AG08395 (cell line): ENCODE results near the gene MLPH.

ENCODE experiments used
- DNase-seq: peaks from one replicate; pipeline ENCODE4 v3.0.0; 2012; ENCODE audit warnings: mixed read lengths, low spot score

The MLPH gene

GRCh38 chr2:237524631-237525030, 37.6 kb downstream of the MLPH start:
- no peak for DNase-seq

DNA sequence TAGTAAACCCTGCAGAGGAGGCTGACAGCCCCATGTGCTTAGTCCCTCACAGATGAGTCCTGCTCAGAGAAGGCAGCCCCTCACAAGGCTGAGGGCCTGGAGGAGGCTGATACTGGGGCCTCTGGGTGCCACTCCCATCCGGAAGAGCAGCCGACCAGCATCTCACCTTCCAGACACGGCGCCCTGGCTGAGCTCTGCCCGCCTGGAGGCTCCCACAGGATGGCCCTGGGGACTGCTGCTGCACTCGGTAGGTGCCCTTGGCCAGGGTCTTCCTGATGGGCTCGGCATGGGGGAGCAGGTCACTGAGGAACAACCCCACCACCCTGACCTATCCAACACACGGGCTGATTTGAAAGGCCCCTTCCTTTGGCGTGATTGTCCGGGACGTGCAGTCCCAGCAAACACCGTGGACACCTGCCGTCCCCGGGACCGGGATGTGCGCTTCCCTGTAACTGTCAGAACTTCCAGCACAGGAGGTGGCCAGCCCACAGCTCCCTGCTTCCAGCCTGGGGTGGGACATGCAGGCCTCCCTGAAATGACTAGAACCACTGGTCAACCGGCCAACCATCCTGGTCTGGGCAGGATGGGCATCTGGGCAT, 38.6 kb downstream of the MLPH start:
- no peak for DNase-seq

- DNase-seq = no peak
Observed at GRCh38 chr2:237527233-237527632, 40.2 kb downstream of the MLPH start.

- DNase-seq = no peak
Observed at GRCh38 chr2:237527766-237528165, 40.7 kb downstream of the MLPH start.

DNA sequence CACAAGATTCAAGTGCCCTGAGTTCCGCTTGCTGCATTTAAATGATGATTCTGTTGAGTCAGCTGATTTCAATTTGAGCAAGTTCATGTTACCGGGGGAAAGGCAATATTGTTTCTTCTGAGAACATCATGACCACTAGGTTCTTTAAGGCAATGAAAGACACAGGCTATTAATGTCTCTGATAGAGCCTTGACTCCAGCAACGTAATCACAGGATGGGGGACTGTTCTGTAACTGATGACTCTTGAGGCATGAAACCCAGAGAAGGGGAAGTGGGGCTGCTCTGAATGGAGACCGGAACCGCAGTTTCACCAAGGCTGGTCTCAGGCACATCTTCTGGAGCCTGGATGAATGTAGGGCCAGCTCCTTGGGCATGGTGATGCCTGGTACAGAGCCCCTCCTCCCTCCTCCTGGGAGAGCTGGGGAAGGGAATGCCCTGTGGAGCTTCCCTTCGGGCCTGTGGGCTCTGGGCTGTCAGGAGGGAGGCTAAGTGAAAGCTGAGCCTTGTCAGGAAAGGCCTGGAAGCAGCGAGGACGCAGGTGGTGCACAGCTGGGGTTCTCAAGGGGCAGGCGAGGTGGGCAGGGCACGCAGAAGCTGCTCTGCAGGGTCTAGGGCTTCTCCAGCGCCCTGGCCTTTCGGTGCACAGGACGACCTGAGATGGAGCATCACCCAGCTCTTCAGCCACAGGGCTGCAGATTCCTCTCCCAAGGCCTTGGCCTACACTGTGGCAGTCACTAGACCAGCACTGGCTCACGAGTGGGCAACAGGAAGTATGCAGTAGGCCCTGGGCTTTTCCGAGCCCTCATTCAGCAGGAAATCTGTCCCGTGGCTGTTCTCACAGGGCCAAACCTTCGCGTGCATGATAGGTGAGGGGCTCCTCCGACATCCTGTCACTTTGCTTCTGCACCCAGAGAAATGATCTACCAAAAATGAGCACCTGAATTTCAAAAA, 42.7 kb downstream of the MLPH start:
- DNase-seq = no peak

DNA sequence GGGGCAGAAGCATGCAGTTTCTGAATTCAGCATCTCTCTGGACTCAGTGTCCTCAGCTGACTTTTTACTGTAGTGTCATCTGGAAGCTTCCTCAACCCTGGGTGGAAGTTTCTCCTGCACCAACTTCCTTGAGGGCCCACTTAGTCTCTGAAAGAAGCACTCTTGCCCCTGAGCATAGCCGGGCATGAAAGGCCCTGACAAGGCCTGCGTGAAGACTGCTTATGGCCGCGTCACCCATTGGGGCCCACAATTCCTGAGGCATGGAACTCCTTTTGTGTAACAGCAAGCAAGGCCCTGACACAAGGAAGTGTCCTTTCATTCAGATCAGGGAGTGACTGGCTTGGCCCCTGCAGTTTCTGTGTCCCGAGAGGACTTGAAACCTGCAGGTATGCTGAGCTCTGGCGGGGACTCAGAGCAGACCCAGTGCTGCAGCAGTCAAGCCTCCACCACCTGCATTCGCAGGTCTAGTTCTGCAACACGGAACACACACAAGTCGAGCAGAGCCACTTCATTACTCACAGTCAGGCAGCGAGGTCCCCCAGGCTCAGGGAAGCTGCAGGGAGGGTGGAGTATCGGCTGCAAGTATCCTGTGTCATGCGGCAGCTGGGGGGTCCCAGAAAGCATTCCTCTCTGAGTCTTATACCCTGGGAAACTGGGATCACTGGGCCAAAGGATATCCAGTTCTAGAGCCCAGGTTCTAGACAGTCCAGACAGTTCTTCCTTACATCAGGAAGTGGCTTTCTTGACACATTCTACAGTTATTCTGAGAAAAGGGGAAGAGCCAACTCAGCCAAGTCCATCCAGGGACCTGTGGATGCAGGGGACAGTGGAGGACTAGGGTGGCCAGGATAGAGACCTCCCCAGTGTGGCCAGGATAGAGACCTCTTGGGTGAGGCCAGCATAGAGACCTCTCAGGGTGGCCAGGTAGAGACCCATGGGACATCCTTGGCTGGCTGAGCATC, 43.7 kb downstream of the MLPH start:
- no peak for DNase-seq

DNA sequence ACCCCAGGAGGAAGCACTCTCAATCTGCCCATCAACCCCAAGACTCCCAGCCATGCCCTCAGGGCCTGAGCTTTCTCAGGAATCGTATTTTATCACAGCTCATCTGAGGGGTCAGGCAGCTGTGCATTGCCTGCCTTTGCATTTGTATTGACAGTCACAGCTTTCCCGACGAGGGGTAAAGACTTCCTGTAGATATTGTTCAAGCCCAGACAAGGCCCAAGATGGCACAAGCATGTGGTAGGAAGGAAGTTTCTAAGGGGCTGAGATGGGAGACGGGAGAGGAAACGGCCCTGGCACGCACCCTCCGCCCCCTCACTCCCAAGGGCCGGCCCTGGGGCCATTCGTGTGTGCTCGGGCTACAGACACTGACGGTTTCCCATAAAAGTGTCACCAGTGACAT, 45.1 kb downstream of the MLPH start:
- DNase-seq = no peak

- peak; percentile 16 for DNase-seq
Observed at GRCh38 chr2:237533668-237534161, 46.7 kb downstream of the MLPH start.

DNA sequence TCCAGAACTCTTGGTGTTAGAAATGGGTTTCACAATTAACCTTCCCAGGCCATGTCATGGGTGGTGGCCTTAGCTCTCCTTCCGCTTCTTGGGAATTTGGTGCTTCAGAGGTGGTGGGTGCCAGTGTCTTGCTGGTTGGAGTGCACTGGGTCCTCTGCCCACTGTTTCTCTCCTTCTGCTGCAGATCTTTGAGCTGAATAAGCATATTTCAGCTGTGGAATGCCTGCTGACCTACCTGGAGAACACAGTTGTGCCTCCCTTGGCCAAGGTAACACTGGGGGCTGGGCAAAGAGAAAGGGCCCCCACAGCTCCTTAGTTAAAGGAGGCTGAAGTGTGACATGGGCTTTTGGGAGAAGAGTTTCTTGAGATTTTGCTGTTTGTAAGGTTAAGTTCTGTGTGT, 47.3 kb downstream of the MLPH start:
- no peak for DNase-seq

- no peak for DNase-seq
Observed at GRCh38 chr2:237535385-237536082, 48.5 kb downstream of the MLPH start.

GRCh38 chr2:237536083-237536415, 49.0 kb downstream of the MLPH start:
- DNase-seq = no peak

DNA sequence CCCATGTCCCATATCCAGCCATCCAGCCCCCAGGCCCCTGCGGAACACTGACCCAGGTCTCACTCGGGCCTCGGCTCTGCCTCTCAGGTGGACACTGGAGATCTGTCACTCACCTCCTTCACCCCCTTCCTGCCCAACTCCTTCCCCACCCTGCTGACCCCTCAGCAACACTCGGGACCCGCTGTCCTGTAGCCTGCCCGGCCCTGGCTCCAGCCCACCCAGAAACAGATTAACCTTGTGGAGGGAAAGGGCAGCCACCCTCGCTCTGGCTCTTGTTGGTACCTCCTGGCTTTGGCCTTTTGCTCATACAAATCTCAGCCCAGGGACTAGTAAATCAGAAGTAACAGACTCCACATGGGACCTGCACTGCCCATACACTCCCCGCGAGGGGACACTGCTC, 49.6 kb downstream of the MLPH start:
- no peak for DNase-seq

DNA sequence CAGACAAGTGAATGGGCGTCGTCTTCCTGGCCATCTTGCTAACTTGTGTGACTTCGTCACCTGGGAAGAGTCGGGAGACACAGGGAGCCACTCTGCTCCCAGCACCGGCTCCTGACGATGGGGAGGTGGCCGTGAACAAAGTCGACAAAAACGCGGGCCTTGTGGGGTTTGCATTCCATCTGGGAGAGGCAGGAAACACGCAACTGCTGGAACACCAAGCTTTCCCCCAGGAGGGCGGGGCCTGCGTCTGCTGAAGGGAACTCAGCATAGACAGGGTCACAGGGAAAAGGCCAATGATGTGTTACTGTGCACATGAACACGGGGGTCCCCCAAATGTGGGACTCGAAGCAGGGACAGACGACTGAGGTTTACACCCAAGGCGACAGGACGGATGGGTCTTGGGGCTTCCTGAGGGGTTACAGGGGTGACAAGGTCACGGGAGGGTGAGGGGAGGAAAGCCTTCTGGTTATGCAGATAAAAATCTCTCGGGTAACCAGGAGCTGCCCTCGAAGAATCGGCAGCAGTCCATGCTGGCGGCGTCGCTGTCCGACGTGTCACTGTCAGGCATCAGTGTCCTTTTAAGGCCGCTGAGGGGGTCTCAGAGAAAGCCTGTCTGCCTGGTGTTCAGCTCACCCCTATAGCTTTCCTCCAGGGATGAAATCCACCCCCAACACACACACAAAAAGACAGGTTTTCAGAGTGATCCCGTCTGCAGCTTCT, 51.1 kb downstream of the MLPH start:
- no peak for DNase-seq

DNA sequence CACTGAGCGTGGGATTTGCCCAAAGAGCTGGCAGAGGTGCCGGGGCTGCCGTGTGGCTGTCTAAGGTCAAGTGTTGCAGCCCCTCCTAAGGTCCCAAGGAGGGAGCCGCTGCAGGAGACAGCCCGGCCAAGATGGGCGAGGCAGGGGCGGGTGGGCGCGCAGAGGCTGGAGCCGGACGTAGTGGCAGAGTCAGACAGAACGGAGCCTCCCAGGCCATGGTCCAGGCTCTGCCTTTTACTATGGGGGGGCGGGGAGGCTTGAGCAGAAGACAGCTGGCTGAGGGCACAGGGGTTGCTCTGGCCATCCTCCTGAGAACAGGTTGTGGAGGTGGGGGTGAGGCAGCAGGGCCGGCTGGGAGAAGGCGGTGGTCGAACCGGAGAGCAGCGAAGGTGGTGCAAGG, 51.9 kb downstream of the MLPH start:
- DNase-seq = no peak

DNA sequence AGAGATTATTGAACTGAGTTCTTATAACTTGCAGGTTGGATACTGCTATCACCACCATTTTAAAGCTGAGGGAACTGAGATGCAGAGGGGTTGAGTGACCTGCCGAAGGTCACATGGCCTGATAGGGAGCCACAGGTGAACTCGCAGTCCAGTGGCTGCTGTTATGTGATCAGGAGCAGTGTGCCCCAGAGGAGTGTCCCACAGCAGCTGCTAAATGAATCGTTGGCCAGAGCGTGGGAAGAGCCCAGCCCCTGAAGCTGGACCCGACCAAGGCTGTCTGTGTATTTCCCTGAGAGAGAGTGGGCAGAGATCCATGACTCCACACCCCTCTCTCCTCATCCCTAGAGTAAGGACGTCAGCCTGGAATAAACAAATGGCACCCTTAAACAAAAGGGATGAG, 52.6 kb downstream of the MLPH start:
- DNase-seq = no peak

GRCh38 chr2:237540223-237540775, 53.2 kb downstream of the MLPH start:
- DNase-seq = no peak

GRCh38 chr2:237540823-237541222, 53.8 kb downstream of the MLPH start:
- DNase-seq = peak; percentile 90

DNA sequence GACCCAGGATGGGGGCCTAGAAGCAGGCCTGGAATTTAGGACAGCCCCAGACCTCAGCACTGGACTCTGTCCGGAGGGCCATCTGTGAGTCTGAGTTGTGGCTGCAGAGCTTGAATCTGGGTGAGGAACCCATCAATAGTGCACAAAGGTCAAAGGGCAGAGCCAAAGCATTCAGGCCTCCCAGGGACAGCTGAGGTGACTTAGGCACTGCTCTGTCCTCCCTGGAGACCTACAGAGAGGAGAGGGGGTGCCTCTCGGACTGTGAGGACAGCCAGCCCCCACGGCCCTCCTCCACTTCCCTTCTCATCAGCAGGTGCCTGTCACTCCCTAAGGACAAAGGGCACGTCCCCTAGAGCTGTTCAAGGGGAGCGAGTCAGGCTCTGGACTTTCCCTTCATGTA, 54.2 kb downstream of the MLPH start:
- DNase-seq = no peak

GRCh38 chr2:237542001-237542704, 55.1 kb downstream of the MLPH start:
- no peak for DNase-seq
